H7 (cell line): ENCODE data around the gene ZNF365. TPM values are rescaled to one million over a fixed set of nuclear protein-coding genes. Genes with fewer than 3 reads are reported as not detected.
"Not testable (repeated sequence)": the region's sequence is repeated elsewhere in the genome, so short reads cannot be mapped to it uniquely, and the experiment has no call there.

Experiments used
- DNase-seq: peaks from one replicate; pipeline ENCODE4 v3.0.0; 2012
- H3K27me3 ChIP-seq: 2 replicates; pipeline ENCODE4 v1.6.0; 2011; ENCODE audit warnings: mild to moderate bottlenecking, low read length; ENCODE audit not compliant: control insufficient read depth, insufficient read depth
- H3K36me3 ChIP-seq: replicated peaks from 2 replicates; pipeline ENCODE4 v1.5.1; 2011; ENCODE audit warnings: low read length; ENCODE audit not compliant: control insufficient read depth, insufficient read depth
- H3K4me3 ChIP-seq: 2 replicates; pipeline ENCODE4 v1.5.1; 2011; ENCODE audit warnings: low read depth, mild to moderate bottlenecking, control low read depth, low read length, moderate library complexity; ENCODE audit not compliant: insufficient read depth
- total RNA-seq: library from RNA; depleted of rRNA; stranded (reverse); fragments of >200 nt; shearing (Covaris generic); gene quantifications from 2 replicates; pipeline ENCODE4 v1.2.3, GENCODE V29; 2014

The ZNF365 gene
- total RNA-seq, 1 experiment from 2014 or later = not detected

- no peak for DNase-seq
- H3K36me3 ChIP-seq = no peaks in the 10 kb centered on the region
- H3K4me3 ChIP-seq = no peak overlapping the region
- no peaks in the 10 kb centered on the region for H3K27me3 ChIP-seq
Measured at GRCh38 chr10:62386356-62387320, 12.5 kb downstream of the ZNF365 start.

GRCh38 chr10:62388328-62388727 is 14.2 kb downstream of the ZNF365 start:
- no peak for DNase-seq
- H3K36me3 ChIP-seq = no peaks in the 10 kb centered on the region
- H3K4me3 ChIP-seq = no peak overlapping the region
- no peaks in the 10 kb centered on the region for H3K27me3 ChIP-seq

GRCh38 chr10:62390497-62391176 is 16.5 kb downstream of the ZNF365 start:
- Histone ChIP-seq H3K36me3 (no peaks in the 10 kb centered on the region), H3K27me3 (no peaks in the 10 kb centered on the region), H3K4me3 (no peak overlapping the region)
- DNase-seq = no peak

GRCh38 chr10:62393237-62393636 is 19.1 kb downstream of the ZNF365 start:
- Histone ChIP-seq H3K4me3 (no peak overlapping the region), H3K36me3 (no peaks in the 10 kb centered on the region), H3K27me3 (no peaks in the 10 kb centered on the region)
- no peak for DNase-seq

GRCh38 chr10:62394556-62395018 is 20.4 kb downstream of the ZNF365 start:
- Histone ChIP-seq H3K27me3 (no peaks in the 10 kb centered on the region), H3K36me3 (no peaks in the 10 kb centered on the region), H3K4me3 (no peak overlapping the region)
- DNase-seq = peak; percentile 53

GRCh38 chr10:62395892-62396291 is 21.7 kb downstream of the ZNF365 start:
- Histone ChIP-seq H3K36me3 (no peaks in the 10 kb centered on the region), H3K27me3 (no peaks in the 10 kb centered on the region), H3K4me3 (no peak overlapping the region)
- DNase-seq = no peak

- Histone ChIP-seq H3K4me3 (no peak overlapping the region), H3K27me3 (no peaks in the 10 kb centered on the region), H3K36me3 (no peaks in the 10 kb centered on the region)
- no peak for DNase-seq
Measured at GRCh38 chr10:62396864-62397263, 22.7 kb downstream of the ZNF365 start.

GRCh38 chr10:62399211-62399610 is 25.0 kb downstream of the ZNF365 start:
- H3K27me3 ChIP-seq = no peaks in the 10 kb centered on the region
- no peaks in the 10 kb centered on the region for H3K36me3 ChIP-seq
- H3K4me3 ChIP-seq = no peak overlapping the region
- no peak for DNase-seq

GRCh38 chr10:62402508-62402907 is 28.3 kb downstream of the ZNF365 start:
- H3K36me3 ChIP-seq = no peaks in the 10 kb centered on the region
- DNase-seq = no peak
- no peak overlapping the region for H3K4me3 ChIP-seq
- no peaks in the 10 kb centered on the region for H3K27me3 ChIP-seq

GRCh38 chr10:62410528-62410927 is 36.4 kb downstream of the ZNF365 start:
- not testable (repeated sequence) for H3K27me3 ChIP-seq, DNase-seq, H3K36me3 ChIP-seq, H3K4me3 ChIP-seq

GRCh38 chr10:62410934-62411333 is 36.8 kb downstream of the ZNF365 start:
- H3K4me3 ChIP-seq, H3K27me3 ChIP-seq, H3K36me3 ChIP-seq, DNase-seq: not testable (repeated sequence)

GRCh38 chr10:62413048-62413447 is 38.9 kb downstream of the ZNF365 start:
- H3K4me3 ChIP-seq = no peak overlapping the region
- H3K36me3 ChIP-seq = no peaks in the 10 kb centered on the region
- DNase-seq = no peak

GRCh38 chr10:62413652-62414051 is 39.5 kb downstream of the ZNF365 start:
- no peak for DNase-seq
- Histone ChIP-seq H3K27me3 (no peaks in the 10 kb centered on the region; the same call in 1 of the 2 replicates), H3K36me3 (no peaks in the 10 kb centered on the region), H3K4me3 (no peak overlapping the region)

More at GRCh38 chr10:62413048-62413447, 38.9 kb downstream of the ZNF365 start:
- H3K27me3 ChIP-seq = no peaks in the 10 kb centered on the region; the same call in 1 of the 2 replicates

- H3K27me3 ChIP-seq = no peaks in the 10 kb centered on the region; the same call in 1 of the 2 replicates
- no peak overlapping the region for H3K4me3 ChIP-seq
- H3K36me3 ChIP-seq = no peaks in the 10 kb centered on the region
- no peak for DNase-seq
Measured at GRCh38 chr10:62414359-62414758, 40.2 kb downstream of the ZNF365 start.
